Chondrocyte (in vitro differentiated cells): ENCODE data around the gene DTWD1. TPM values are rescaled to one million over a fixed set of nuclear protein-coding genes. Genes with fewer than 3 reads are reported as not detected.
"Not testable (repeated sequence)": the region's sequence is repeated elsewhere in the genome, so short reads cannot be mapped to it uniquely, and the experiment has no call there.

Source experiments
- DNase-seq: peaks from one replicate; pipeline ENCODE4 v3.0.0; 2021; ENCODE audit warnings: mixed read lengths, low spot score
- H3K27ac Mint-ChIP-seq: one replicate; pipeline ENCODE4 v1.8.0; 2021; ENCODE audit warnings: mild to moderate bottlenecking, moderate library complexity, mixed read lengths; ENCODE audit not compliant: unreplicated experiment
- H3K27me3 Mint-ChIP-seq: 2 replicates; pipeline ENCODE4 v1.8.0; 2021; ENCODE audit warnings: low read depth, mixed read lengths
- H3K36me3 Mint-ChIP-seq: 2 replicates; pipeline ENCODE4 v1.8.0; 2021; ENCODE audit warnings: low read depth, mixed read lengths
- H3K4me1 Mint-ChIP-seq: 2 replicates; pipeline ENCODE4 v1.8.0; 2021; ENCODE audit warnings: low read depth, mild to moderate bottlenecking, mixed read lengths
- H3K4me3 Mint-ChIP-seq: one replicate; pipeline ENCODE4 v1.8.0; 2021; ENCODE audit warnings: mild to moderate bottlenecking, moderate library complexity, mixed read lengths; ENCODE audit not compliant: unreplicated experiment
- H3K9me3 Mint-ChIP-seq: 2 replicates; pipeline ENCODE4 v1.8.0; 2021; ENCODE audit warnings: low read depth, mixed read lengths
- total RNA-seq: library from RNA; stranded (reverse); gene quantifications from 3 replicates; pipeline ENCODE4 v1.2.1, GENCODE V29; 2021
- TF ChIP-seq, protein P1 (sequence below): fragments of 200-600 bp; sonication (generic); IDR thresholded peaks from 2 replicates; pipeline ENCODE4 v1.5.0; 2021; ENCODE audit warnings: antibody characterized with exemption, mild to moderate bottlenecking, moderate library complexity

DTWD1 gene
- total RNA-seq, 1 donor from 2014 or later = 16.3 TPM

DNA sequence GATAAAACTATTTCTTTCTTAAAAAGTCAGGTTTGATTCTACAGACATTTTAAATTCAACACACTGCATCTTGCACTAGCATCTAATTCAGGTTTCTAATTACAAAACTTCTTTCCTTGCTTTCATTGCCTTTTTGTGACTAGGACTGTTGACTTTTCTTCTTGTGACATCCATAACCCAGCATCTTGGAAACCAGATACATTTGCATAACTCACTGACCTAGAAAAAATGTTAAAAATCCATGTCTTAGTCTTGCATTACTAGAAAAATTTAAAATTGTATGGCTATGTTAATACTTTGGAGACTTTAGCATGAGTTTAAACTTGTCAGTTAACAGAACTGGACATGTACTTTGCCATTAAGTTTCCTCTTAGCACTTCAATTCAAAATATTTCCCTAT lies 72.7 kb downstream of the DTWD1 start:
- Mint-ChIP-seq H3K27ac (no peak overlapping the region), H3K9me3 (no peaks in the 10 kb centered on the region), H3K4me3 (no peak overlapping the region), H3K27me3 (no peaks in the 10 kb centered on the region), H3K4me1 (peaks cover 12% of the 10 kb centered on the region), H3K36me3 (no peaks in the 10 kb centered on the region)
- no peak for DNase-seq
- TF ChIP-seq, protein P1, sequence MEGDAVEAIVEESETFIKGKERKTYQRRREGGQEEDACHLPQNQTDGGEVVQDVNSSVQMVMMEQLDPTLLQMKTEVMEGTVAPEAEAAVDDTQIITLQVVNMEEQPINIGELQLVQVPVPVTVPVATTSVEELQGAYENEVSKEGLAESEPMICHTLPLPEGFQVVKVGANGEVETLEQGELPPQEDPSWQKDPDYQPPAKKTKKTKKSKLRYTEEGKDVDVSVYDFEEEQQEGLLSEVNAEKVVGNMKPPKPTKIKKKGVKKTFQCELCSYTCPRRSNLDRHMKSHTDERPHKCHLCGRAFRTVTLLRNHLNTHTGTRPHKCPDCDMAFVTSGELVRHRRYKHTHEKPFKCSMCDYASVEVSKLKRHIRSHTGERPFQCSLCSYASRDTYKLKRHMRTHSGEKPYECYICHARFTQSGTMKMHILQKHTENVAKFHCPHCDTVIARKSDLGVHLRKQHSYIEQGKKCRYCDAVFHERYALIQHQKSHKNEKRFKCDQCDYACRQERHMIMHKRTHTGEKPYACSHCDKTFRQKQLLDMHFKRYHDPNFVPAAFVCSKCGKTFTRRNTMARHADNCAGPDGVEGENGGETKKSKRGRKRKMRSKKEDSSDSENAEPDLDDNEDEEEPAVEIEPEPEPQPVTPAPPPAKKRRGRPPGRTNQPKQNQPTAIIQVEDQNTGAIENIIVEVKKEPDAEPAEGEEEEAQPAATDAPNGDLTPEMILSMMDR = no peak

GRCh38 chr15:49696433-49696832 lies 75.6 kb downstream of the DTWD1 start:
- no peak overlapping the region for H3K4me3 Mint-ChIP-seq
- no peaks in the 10 kb centered on the region for H3K9me3 Mint-ChIP-seq
- no peak overlapping the region for H3K27ac Mint-ChIP-seq
- DNase-seq = no peak
- TF ChIP-seq, protein P1 = no peak
- peaks cover 12% of the 10 kb centered on the region for H3K4me1 Mint-ChIP-seq
- H3K27me3 Mint-ChIP-seq = no peaks in the 10 kb centered on the region
- H3K36me3 Mint-ChIP-seq = no peaks in the 10 kb centered on the region

DNA sequence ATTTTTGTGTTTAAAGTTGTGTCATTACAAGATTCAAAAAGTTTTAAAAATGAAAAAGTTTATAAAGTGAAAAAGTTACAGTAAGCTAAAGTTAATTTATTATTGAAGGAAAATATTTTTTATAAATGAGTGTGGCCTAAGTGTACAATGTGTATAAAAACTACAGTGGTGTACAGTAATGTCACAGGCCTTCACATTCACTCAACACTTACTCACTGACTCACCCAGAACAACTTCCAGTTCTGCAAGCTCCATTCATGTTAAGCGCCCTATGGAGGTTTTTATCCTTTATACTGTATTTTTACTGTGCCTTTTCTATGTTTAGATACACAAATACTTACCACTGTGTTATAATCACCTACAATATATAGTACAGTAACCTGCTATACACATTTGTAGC lies 76.3 kb downstream of the DTWD1 start:
- Mint-ChIP-seq H3K27ac (no peak overlapping the region), H3K4me1 (peaks cover 12% of the 10 kb centered on the region), H3K36me3 (no peaks in the 10 kb centered on the region), H3K9me3 (no peaks in the 10 kb centered on the region), H3K27me3 (no peaks in the 10 kb centered on the region), H3K4me3 (no peak overlapping the region)
- no peak for DNase-seq
- TF ChIP-seq, protein P1 = no peak

DNA sequence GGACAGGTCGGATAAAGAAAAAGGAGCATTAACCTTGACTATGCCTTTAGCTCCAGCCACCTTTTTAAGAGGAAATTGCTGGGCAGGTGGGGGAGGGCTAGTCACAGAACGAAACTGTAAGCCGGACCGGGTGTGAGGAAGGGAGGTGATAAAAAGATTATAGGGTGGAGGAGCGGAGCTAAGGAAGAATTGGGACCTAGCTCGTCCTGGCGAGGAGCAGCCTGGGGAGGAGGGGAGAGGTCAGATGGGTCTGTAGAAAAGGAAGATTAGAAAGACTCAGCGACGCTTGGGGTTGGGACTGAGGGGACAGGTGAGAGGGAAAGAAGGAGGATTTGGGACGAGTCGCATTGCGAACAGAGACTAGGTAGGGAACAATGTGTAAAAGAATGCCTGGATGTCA lies 82.1 kb downstream of the DTWD1 start:
- not testable (repeated sequence) for H3K4me3 Mint-ChIP-seq, DNase-seq, H3K36me3 Mint-ChIP-seq, H3K4me1 Mint-ChIP-seq, H3K27ac Mint-ChIP-seq, H3K9me3 Mint-ChIP-seq, H3K27me3 Mint-ChIP-seq

Other genes with a start within 250 kb of the DTWD1 start
- gene FGF7, start 197.8 kb upstream of the DTWD1 start, total RNA-seq = 1.1 TPM in 1 of 3 replicates, not detected in the others
- 1.00 to 2.2 TPM (median 1.9 TPM) in 3 replicates for gene FAM227B, start 230 bp upstream of the DTWD1 start, total RNA-seq